KG1 (cell line): Measurements from ENCODE around the gene OR10A3.

Experiments
- DNase-seq: peaks from one replicate; lab custom pipeline; 2025; lab: John Stamatoyannopoulos, UW

OR10A3 gene

GRCh38 chr11:7892059-7892699 is 49.3 kb downstream of the OR10A3 start:
- DNase-seq, result no peak

GRCh38 chr11:7890417-7891172 is 50.9 kb downstream of the OR10A3 start:
- no peak for DNase-seq

GRCh38 chr11:7889985-7890384 is 51.5 kb downstream of the OR10A3 start:
- DNase-seq, result no peak
